ENCODE results near the gene ICE2. TPM values are rescaled to one million over a fixed set of nuclear protein-coding genes. Genes with fewer than 3 reads are reported as not detected.

Gene ICE2
- total RNA-seq, 1 experiment from 2014 or later, result 28.5 TPM

DNA sequence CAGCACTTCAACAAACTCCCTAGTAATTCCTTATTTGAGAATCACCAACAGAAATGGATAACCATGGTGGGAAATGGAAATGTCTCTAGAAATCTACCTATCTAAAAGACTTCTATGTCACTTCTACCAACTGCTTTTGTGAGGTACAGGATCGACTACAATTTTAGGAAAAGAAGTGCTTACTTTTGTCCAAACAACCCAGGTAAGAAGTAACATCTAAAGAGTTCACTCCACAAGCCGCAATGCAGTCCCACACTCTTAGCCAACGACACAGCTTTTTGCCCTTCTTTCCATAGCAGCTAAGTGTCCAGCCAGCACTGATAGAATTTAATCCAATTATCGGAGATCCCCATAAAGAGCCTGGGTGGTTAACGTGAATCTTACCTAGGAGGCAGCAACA is 109.2 kb downstream of the ICE2 start:
- Histone ChIP-seq H3K27ac (peak overlapping the region; percentile 96; the same call in 1 of the 2 replicates), H3K9me3 (replicated peaks) (no peaks in the 10 kb centered on the region), H3K27me3 (replicated peaks) (no peaks in the 10 kb centered on the region), H3K36me3 (peaks cover 62% of the 10 kb centered on the region), H3K4me1 (replicated peaks) (peaks cover 67% of the 10 kb centered on the region), H3K4me3 (no peak overlapping the region)
- DNase-seq (ENCODE audit: low read depth in 1 of 2, low spot score in 2 of 2), result no peak

Other genes with a start within 250 kb of the ICE2 start
- 3,394 and 3,434 TPM in 2 replicates for gene ANXA2, start 81.2 kb downstream of the ICE2 start, total RNA-seq (2014; rRNA removed; shearing (Covaris generic))